RWPE2 (cell line): ENCODE data around the gene VSTM5.
A peak's percentile ranks its signal among the peaks of the same experiment; 100 is the strongest.

Source experiments
- ATAC-seq: fragments of 200-7000 bp; cut with Tn5 transposase; 3 replicates; pipeline ENCODE4 v1.9.1; 2021; ENCODE audit warnings: low read depth
- DNase-seq: peaks from one replicate; pipeline ENCODE4 v3.0.0-alpha.2; 2020; ENCODE audit warnings: low spot score
- H3K27ac ChIP-seq: fragments of 450-650 bp; 2 replicates; pipeline ENCODE4 v1.5.1; 2017; ENCODE audit warnings: mild to moderate bottlenecking; ENCODE audit not compliant: poor library complexity, severe bottlenecking
- H3K27me3 ChIP-seq: fragments of 250-450 bp; sonication (Bioruptor Pico); 2 replicates; pipeline ENCODE4 v1.5.1; 2021; ENCODE audit warnings: mild to moderate bottlenecking, moderate library complexity; ENCODE audit not compliant: insufficient read depth, poor library complexity, severe bottlenecking
- H3K36me3 ChIP-seq: fragments of 250-450 bp; sonication (Bioruptor Pico); 2 replicates; pipeline ENCODE4 v1.5.1; 2020; ENCODE audit warnings: low read depth, mild to moderate bottlenecking, moderate library complexity
- H3K4me1 ChIP-seq: fragments of 250-450 bp; sonication (Bioruptor Pico); 2 replicates; pipeline ENCODE4 v1.5.1; 2021; ENCODE audit warnings: mild to moderate bottlenecking, moderate library complexity; ENCODE audit not compliant: insufficient read depth, poor library complexity, severe bottlenecking
- H3K4me3 ChIP-seq: fragments of 250-450 bp; sonication (Bioruptor Pico); 2 replicates; pipeline ENCODE4 v1.5.1; 2021; ENCODE audit warnings: mild to moderate bottlenecking, moderate library complexity; ENCODE audit not compliant: severe bottlenecking
- H3K9me3 ChIP-seq: fragments of 250-450 bp; sonication (Bioruptor Pico); 2 replicates; pipeline ENCODE4 v1.5.1; 2021; ENCODE audit warnings: mild to moderate bottlenecking, moderate library complexity; ENCODE audit not compliant: severe bottlenecking
- CTCF ChIP-seq: fragments of 450-650 bp; IDR thresholded peaks from one replicate; pipeline ENCODE4 v1.5.1; 2017; ENCODE audit warnings: mild to moderate bottlenecking, moderate library complexity; ENCODE audit not compliant: poor library complexity, severe bottlenecking

The VSTM5 gene

GRCh38 chr11:93844568-93844967, 5.8 kb downstream of the VSTM5 start:
- DNase-seq (no peak), ATAC-seq (no peak)
- Histone ChIP-seq H3K4me1 (no peaks in the 10 kb centered on the region), H3K27ac (no peak overlapping the region), H3K36me3 (no peaks in the 10 kb centered on the region), H3K4me3 (no peak overlapping the region), H3K9me3 (no peaks in the 10 kb centered on the region), H3K27me3 (no peaks in the 10 kb centered on the region)
- no peak for TF ChIP-seq CTCF

- TF ChIP-seq CTCF, result no peak
- no peak overlapping the region for H3K27ac ChIP-seq
- no peak overlapping the region for H3K4me3 ChIP-seq
- no peaks in the 10 kb centered on the region for H3K4me1 ChIP-seq
- DNase-seq (no peak), ATAC-seq (no peak)
- H3K9me3 ChIP-seq, result no peaks in the 10 kb centered on the region
- H3K36me3 ChIP-seq, result no peaks in the 10 kb centered on the region
- H3K27me3 ChIP-seq, result no peaks in the 10 kb centered on the region
Observed at GRCh38 chr11:93843906-93844305, 6.5 kb downstream of the VSTM5 start.

GRCh38 chr11:93842461-93842860, 8.0 kb downstream of the VSTM5 start:
- DNase-seq (no peak), ATAC-seq (peak; percentile 81)
- Histone ChIP-seq H3K36me3 (no peaks in the 10 kb centered on the region), H3K4me1 (no peaks in the 10 kb centered on the region), H3K9me3 (no peaks in the 10 kb centered on the region), H3K27me3 (no peaks in the 10 kb centered on the region), H3K4me3 (no peak overlapping the region), H3K27ac (no peak overlapping the region)
- no peak for TF ChIP-seq CTCF

- H3K36me3 ChIP-seq, result no peaks in the 10 kb centered on the region
- no peak for TF ChIP-seq CTCF
- H3K27me3 ChIP-seq, result no peaks in the 10 kb centered on the region
- no peaks in the 10 kb centered on the region for H3K4me1 ChIP-seq
- H3K4me3 ChIP-seq, result no peak overlapping the region
- DNase-seq, result no peak
- no peaks in the 10 kb centered on the region for H3K9me3 ChIP-seq
- ATAC-seq, result no peak; the same call in 2 of the 3 replicates
- no peak overlapping the region for H3K27ac ChIP-seq
Observed at GRCh38 chr11:93842034-93842433, 8.4 kb downstream of the VSTM5 start.

GRCh38 chr11:93841446-93841845, 9.0 kb downstream of the VSTM5 start:
- Histone ChIP-seq H3K27ac (no peak overlapping the region), H3K4me1 (no peaks in the 10 kb centered on the region), H3K4me3 (no peak overlapping the region), H3K27me3 (no peaks in the 10 kb centered on the region), H3K9me3 (no peaks in the 10 kb centered on the region), H3K36me3 (no peaks in the 10 kb centered on the region)
- DNase-seq (no peak), ATAC-seq (no peak)
- TF ChIP-seq CTCF, result no peak
